ENCODE results near the gene MACROH2A1.

The MACROH2A1 gene

DNA sequence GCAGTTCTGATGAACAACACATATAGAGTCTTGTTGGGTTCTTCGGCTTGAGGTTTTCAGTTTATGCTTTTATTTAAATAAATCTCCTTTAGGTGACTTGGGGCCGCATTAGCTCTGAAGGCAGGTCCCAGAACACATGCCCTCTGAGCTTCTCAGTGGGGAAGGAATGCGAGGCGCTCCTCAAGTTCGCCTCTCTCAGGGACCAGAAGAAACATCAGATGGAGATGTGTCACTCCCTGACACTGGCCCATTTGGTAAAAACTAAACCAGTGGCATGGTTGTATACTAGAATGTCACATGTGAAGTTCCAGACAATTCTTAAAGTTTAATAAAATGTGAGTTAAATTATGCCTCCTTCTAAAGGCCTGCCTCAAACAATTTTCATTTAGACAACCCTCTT lies 1.9 kb downstream of the MACROH2A1 start:
- DNase-seq (ENCODE audit: low spot score): no peak

DNA sequence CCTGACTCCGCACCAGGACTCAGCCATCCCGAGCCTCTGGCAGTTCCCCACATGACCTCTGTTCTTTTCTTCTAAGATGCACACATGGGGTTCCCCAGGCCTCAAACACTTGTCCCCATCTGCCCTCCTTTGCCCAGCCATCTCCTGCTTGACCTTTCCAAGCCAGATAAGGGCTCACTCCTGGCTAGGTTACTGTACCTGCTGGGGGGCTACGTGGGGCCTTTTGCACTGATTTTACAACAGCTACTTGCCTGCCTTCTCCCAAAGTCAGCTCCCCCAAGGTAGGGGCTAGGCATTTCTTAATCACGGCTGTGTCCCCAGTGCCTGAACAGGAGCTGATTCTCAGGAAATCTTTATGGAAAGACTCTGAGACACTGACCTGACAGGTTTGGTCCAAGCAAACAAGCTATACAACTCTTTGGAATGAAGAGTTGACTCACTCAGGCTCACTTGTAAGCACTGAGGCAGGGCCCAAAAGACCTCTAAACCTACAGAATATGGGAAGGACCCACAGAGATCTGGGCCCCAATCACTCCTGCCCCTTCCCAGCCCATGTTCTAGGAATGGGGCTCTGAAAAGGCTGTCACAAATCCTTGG lies 2.5 kb downstream of the MACROH2A1 start:
- DNase-seq (ENCODE audit: low spot score): no peak

DNA sequence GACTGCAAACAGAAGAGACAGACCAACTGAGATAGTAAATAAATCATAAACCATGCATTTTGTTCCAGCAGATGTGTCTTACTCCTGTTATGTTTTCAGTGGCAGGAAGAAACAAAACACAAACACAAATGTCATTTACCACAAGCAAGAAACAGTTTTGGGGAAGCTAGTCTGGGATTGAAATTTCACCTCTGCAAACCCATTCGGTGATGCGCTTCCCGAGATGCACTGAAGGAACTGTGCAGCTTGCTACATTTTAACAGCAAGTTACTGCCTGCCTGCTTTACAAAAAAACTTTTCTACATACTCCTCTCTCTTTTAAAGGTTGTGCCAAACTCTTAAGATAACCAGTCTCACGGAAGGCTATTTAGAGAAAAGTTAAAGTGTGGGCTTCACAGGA lies 3.2 kb downstream of the MACROH2A1 start:
- no peak for DNase-seq (ENCODE audit: low spot score)

DNA sequence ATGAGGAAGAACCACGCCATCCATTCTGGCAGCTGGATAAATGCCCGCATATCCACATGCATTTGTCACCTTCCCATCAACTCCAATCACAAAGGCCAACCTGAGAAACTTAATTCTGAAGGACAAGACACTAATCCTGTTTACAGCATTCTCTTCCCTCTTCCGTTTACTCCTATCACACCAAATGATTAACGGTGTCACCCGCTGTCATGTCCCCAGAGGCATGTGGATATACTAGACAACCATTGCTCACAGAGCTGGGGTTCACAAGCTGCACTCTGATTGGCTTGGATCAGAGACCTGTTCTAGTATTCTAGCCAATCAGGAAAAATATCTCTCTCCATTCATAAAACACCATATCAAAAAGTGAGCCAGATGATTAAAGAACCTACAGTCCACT lies 3.6 kb downstream of the MACROH2A1 start:
- DNase-seq (ENCODE audit: low spot score): no peak

DNA sequence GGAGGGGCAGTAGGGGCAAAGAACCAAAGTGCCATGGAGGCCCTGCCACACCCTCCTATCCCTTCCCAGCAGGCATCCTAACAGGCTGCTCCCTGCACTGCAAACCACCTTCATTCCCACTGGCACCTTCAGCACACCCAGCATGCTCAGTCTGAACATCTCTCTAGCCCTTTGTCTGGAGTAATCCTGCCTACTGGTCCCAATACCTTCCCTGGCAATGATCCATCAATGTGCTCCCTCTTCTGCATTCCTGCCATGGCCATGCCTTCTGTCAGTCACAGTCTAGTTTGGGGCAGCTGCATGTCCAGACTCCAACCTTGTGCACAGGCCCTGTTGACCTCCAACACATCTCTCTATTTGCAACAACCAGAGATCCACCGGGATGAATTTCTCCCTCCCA lies 4.9 kb downstream of the MACROH2A1 start:
- DNase-seq (ENCODE audit: low spot score): no peak

DNA sequence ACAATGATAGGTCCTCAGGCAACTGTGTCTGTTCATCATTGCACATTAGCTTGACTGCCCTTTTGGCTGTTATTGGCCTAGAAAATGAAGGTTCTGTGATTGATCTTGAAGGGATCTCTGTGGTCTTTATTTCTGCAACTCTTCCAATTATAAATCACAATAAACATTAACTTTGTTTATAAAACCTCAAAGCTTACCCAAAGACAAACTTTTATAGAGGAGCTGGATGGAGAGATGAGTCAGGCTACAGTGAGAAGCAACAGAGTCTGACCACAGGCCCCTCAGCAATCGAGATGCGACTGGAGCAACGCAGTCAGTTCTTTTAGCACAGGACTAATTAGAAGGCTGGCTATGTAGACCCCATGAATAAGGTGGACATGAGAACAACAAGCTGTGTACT lies 5.3 kb downstream of the MACROH2A1 start:
- no peak for DNase-seq (ENCODE audit: low spot score)

- no peak for DNase-seq (ENCODE audit: low spot score)
These were observed 5.8 kb downstream of the MACROH2A1 start for GRCh38 chr5:135393229-135393628.

DNA sequence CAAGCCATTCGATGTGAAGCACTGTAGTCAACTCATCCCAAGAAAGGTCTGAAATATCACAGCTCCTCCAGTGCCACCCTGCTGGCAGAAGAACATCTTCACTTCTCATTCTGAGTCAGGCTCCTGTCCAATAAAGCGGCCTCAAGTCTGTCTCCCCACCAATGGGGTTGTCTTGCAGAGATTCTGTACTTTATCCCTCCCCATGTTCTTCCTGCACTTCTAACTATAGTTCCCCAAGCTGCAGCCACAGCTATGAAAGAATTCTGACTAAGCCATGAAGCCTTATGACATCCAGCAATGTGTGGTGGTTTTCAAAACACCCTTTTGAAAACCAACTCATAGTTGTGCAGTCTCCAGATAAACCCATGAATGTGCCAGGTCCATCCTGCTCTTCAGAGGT lies 6.8 kb downstream of the MACROH2A1 start:
- DNase-seq (ENCODE audit: low spot score): no peak

- no peak for DNase-seq (ENCODE audit: low spot score)
These were observed 7.2 kb downstream of the MACROH2A1 start for GRCh38 chr5:135391869-135392255.

DNA sequence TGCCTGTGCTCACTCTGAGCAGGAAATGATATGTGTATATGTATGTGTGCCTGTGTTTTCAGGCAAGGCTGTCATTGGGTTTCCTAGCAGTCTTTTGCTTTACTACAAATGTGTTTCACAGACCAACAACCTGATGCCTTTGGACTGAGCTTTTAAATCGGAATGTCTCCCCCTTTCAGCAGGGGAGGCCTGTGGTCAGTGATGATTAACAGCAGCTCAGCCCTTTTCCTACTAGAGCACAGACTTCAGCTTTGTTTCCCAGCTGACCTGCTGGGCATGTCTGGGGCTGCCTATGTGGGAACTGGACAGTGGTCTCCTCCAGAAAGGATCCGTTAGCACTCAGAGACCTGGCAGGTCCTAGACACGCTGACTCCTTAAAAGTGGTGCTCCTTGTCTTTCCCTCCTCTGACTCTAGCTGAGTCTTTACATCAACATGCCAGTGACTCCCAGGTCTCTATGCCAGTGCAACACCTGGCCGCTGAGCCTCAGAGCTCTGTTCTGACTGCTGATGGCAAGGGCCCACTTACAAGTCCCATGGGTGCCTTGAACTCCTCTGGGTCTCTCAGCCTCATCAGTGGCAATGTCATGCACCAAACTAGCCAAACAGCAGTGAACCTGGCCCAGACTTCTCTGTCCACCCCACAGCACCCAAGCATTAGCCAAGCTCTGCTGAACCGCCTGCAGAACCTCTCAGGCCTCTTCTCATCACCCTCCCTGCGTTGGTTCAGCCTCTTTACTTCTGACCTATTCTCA lies 7.7 kb downstream of the MACROH2A1 start:
- DNase-seq (ENCODE audit: low spot score): no peak

- no peak for DNase-seq (ENCODE audit: low spot score)
These were observed 10.1 kb downstream of the MACROH2A1 start for GRCh38 chr5:135388860-135389435.

DNA sequence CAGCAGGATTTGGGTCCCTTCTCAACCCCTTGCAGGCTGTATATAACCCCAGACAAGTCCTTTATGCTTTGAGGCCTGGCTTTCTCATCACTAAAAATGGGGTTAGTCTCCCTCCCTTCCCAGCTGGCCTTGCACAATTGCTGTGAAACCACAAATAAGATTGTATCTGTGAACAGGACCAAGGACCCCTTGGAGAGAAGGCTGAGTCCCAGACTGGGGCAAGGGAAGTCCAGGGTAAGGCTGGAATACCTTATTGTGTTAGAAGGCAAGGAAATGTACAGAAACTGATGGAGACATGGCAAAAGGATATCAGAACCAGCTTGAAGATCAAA lies 11.4 kb downstream of the MACROH2A1 start:
- DNase-seq (ENCODE audit: low spot score): no peak

DNA sequence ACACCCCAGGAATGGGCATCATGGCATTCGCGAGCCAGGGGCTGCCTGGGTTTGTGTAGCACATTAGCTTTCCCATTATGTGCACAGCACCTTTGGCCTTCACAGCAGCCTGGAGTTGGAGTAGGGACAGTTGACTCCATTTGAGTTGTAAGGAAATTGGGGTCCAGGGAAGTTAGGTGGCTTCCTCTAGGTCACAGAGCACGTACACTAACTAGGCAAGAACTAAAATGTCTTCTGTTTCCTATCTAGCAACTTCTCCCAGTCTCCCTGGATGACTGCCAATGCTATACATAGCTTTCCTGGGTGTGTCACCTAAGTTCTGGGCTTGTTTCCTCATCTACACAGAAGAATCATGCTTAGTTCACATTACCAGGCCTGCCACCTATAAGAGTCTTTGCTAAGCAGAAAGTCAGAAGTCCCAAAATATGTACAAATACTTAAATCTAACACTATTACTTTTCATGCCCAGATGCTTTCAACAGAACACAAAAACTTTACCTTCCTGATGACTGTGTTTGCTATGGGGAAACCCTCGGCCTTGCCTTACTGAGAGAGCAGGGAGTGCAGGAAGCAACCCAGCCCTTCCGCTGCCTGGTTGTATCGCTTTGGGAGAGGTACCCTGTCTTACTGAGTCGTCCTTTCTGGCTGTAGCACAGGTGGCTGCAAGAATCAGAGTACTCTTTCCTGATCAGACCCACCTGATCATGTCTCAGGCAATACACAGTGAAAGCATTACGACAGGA lies 12.0 kb downstream of the MACROH2A1 start:
- no peak for DNase-seq (ENCODE audit: low spot score)

GRCh38 chr5:135386096-135386495 lies 12.9 kb downstream of the MACROH2A1 start:
- DNase-seq (ENCODE audit: low spot score): no peak

GRCh38 chr5:135385576-135385975 lies 13.5 kb downstream of the MACROH2A1 start:
- DNase-seq (ENCODE audit: low spot score): no peak

DNA sequence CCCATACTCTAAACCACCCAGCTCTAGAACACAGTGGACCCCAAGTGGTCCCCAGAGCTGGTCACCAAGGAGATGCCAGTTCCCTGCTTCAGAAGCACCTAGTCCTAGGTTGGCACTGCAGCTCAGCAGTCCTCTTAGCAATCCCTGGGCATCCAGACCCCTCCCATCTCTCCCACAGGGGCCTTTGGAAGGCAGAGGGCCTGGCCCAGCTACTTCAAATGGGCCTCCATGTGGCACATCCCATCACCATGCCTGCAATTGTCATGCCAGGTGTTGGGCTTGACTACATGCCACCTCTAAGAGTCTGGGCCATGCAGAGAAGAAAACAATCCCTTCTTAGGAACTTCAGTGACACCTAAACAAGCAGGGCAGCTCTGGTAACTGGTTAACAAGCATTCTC lies 14.1 kb downstream of the MACROH2A1 start:
- DNase-seq (ENCODE audit: low spot score): no peak

DNA sequence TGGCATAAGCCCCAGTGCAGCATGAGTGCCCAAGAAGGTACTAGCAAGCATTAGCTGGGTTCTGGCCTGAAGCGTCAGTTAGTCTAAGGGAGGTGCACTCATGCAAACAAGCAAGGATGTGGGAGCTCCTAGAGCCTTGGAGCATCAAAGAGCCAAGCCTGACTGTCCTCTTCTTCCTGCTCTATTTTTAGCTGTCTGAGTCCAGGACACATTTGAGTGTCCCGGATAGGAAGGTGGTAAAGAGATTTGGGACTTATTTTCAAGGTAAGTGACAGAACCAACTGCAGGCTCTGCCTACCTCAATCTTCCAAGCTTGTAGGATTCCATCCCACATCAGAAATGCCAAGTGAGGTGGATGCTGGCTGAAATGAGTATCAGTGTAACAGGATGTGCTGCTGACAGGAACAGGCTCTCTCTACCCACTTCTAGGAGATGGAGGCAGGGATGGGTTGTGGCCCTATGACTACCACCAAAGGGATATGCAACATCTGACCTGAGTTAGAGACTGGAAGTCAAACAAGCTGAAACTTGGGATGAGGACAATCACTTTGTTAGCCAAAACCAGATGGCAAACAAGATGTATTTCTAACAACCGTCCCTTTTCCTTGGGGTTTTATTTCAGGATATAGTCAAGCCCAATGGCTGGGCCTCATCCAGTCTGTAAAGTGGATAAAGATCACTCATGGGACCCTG lies 15.1 kb downstream of the MACROH2A1 start:
- no peak for DNase-seq (ENCODE audit: low spot score)

GRCh38 chr5:135382981-135383380 lies 16.1 kb downstream of the MACROH2A1 start:
- no peak for DNase-seq (ENCODE audit: low spot score)

DNA sequence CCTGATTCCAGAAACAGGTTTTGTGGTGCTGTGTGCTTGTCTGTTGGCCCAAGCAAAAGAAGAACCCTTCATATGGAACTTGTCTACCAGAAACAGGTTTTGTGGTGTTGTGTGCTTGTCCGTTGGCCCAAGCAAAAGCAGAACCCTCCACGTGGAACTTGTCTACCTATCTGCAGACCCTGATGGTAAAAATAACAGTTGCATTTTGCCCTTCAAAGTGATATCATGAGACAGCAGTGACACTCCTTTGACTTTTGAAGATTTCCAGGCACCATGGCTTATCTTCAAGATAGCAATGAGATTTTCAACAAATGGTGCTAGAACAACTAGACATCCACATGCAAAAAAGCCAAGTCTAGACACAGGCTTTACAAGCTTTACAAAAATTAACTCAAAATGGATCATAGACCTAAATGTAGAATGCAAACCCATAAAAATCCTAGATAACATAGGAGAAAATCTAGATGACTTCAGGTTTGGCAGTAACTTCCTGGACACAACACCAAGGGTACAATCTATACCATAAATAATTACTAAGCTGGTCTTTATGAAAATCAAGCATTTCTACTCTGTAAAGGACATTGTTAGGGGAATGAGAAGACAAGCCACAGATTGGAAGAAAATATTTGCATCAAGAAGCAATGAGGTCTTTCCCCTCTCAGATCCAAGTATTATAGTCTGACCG lies 16.8 kb downstream of the MACROH2A1 start:
- no peak for DNase-seq (ENCODE audit: low spot score)

- DNase-seq (ENCODE audit: low spot score): no peak
These were observed 19.9 kb downstream of the MACROH2A1 start for GRCh38 chr5:135379046-135379654.
